ENCODE results near the gene SCRN3. TPM values are rescaled to one million over a fixed set of nuclear protein-coding genes. Genes with fewer than 3 reads are reported as not detected.

SCRN3 gene
- total RNA-seq, 1 donor from 2014 or later: 17.8 TPM

- no peak for ATAC-seq
- no peak for DNase-seq (ENCODE audit: low spot score)
Observed at GRCh38 chr2:174477759-174478158, 82.2 kb downstream of the SCRN3 start.

Other genes starting within 250 kb of the SCRN3 start
- gene OLA1, start 147.2 kb upstream of the SCRN3 start, total RNA-seq: 20.0 TPM
- not detected for gene SP9, start 60.8 kb upstream of the SCRN3 start, total RNA-seq
- gene GPR155, start 91.3 kb downstream of the SCRN3 start, total RNA-seq: 9.3 TPM
- gene WIPF1, start 202.1 kb downstream of the SCRN3 start, total RNA-seq: 6.3 TPM